Measurements from ENCODE around the gene SERF1B.
"Not testable (repeated sequence)": the region's sequence is repeated elsewhere in the genome, so short reads cannot be mapped to it uniquely, and the experiment has no call there.

The SERF1B gene

GRCh38 chr5:70025106-70025844, at the start of gene SERF1B:
SERF1B (plus strand) TSS chr5:70025251; CDS start chr5:70025452, 201 bp downstream.
- DNase-seq (ENCODE audit: low read depth in 1 of 2, low spot score in 1 of 2), result not testable (repeated sequence)

DNA sequence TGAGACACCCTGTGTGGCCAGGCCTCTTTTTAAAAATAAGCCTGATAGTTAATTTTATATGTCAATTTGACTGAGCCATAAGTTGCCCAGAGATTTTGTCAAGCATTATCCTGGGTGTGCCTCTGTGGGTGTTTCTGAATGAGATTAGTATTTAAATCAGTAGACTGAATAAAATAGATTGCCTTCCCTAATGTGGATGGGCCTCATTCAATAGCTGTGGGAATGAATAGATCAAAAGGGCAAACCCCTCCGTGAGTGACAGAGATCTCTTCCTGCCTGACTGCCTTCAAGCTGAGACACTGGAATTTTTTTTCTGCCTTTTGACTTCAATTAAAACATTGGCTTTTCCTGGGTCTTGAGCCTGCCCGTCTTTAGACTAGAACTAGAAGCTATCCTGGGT, 33.3 kb upstream of the SERF1B start:
- not testable (repeated sequence) for DNase-seq (ENCODE audit: low read depth in 1 of 2, low spot score in 1 of 2)

- not testable (repeated sequence) for DNase-seq (ENCODE audit: low read depth in 1 of 2, low spot score in 1 of 2)
Observed at GRCh38 chr5:69995535-69995934, 29.5 kb upstream of the SERF1B start.

- not testable (repeated sequence) for DNase-seq (ENCODE audit: low read depth in 1 of 2, low spot score in 1 of 2)
Observed at GRCh38 chr5:70020660-70021059, 4.4 kb upstream of the SERF1B start.

DNA sequence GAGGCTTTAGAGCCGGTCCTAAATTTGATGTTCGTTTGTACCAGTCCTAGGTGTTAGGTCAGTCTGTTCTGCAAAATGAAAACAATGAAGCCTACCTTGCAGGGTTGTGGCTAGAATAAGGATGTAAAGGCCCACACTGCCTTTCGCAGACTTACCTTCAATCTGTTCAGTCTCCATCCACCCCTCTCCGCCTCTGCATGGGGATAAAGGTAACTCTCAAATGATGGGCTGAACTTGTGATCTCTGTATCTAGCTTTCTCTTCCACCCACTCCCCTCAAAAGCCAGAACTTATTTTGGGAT, 744 bp downstream of the SERF1B start:
- not testable (repeated sequence) for DNase-seq (ENCODE audit: low read depth in 1 of 2, low spot score in 1 of 2)

DNA sequence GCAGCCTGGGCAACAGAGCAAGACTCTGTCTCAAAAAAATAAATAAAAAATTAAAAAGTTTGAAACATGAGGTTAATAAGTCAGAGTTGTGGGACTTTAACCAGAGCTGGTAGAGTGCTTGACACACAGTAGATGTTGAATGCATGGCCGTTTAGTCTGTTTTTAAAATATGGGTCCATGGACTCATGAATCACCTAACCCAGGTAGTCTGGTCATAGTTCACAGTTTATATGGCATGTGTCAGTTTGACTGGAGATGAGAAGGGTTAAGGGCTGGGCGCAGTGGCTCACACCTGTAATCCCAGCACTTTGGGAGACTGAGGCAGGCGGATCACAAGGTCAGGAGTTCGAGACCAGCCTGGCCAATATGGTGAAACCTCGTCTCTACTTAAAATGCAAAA, 6.2 kb downstream of the SERF1B start:
- DNase-seq (ENCODE audit: low read depth in 1 of 2, low spot score in 1 of 2), result not testable (repeated sequence)

- not testable (repeated sequence) for DNase-seq (ENCODE audit: low read depth in 1 of 2, low spot score in 1 of 2)
Observed at GRCh38 chr5:70041411-70041810, 16.4 kb downstream of the SERF1B start.

GRCh38 chr5:70049790-70050142, 24.7 kb downstream of the SERF1B start:
- not testable (repeated sequence) for DNase-seq (ENCODE audit: low read depth in 1 of 2, low spot score in 1 of 2)

- DNase-seq (ENCODE audit: low read depth in 1 of 2, low spot score in 1 of 2), result not testable (repeated sequence)
Observed at GRCh38 chr5:70056289-70056942, 31.4 kb downstream of the SERF1B start.

DNA sequence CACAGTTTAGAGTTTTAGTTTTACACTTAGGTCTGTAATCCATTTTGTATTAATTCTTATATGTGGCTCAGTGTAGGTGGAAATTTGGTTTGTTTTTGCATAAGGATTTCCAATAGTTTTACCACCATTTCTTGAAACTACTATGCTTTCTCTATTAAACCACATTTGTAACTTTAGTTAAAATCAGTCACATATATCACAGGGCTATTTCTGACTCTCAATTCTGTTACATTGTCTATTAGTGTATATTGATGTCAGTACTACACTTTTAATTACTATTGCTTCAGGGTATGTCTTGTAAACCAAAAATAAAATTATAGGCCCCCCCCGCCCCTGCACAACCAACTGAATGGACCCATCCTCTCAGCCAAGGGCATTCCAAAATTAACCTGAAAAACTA, 32.1 kb downstream of the SERF1B start:
- DNase-seq (ENCODE audit: low read depth in 1 of 2, low spot score in 1 of 2), result not testable (repeated sequence)

DNA sequence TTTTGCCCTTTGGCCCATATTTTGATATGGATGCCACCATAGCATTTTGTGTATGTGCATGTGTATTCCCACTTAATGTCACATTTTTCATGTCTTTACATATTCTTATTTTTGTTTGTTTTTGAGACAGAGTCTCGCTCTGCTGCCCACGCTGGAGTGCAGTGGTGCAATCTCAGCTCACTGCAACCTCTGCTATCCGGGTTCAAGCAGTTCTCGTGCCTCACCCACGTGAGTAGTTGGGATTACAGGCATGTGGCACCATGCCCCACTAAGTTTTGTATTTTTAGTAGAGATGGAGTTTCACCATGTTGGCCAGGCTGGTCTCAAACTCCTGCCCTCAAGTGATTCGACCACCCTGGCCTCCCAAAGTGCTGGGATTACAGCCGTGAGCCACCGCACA, 52.6 kb downstream of the SERF1B start:
- DNase-seq (ENCODE audit: low read depth in 1 of 2, low spot score in 1 of 2), result not testable (repeated sequence)

DNA sequence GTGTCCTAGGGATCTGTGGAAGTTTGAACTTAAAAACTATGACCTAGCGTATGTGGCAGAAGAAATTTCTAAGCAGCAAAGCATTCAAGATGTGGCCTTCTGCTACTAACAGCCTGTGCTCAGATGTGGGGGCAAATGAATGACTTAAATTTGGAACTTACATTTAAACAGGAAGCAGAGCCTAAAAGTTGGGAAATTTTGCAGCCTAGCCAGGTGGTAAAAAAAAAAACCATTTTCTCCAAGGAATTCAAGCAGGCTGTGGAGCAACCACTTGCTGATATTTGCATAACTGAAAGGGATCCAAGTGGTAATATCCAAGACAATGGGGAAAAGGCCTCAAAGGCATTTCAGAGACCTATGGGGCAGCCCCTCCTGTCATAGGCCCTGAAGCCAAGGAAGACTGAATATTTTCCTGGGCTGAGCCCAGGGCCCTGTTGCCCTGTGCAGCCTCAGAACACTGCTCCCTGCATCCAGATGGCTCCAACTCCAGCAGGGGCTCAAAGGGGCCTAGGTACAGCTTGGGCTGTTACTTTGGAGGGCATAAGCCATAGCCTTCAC, 63.9 kb downstream of the SERF1B start:
- DNase-seq (ENCODE audit: low read depth in 1 of 2, low spot score in 1 of 2), result not testable (repeated sequence)

- not testable (repeated sequence) for DNase-seq (ENCODE audit: low read depth in 1 of 2, low spot score in 1 of 2)
Observed at GRCh38 chr5:70091776-70092175, 66.7 kb downstream of the SERF1B start.

Data from activated T-helper 1 cell treated with anti-CD3 and anti-CD28 coated beads, Interleukin-2, amount 50 U/mL, for 16 hours (primary cell).